Hepatocyte (in vitro differentiated cells): ENCODE data around the gene PPCDC. TPM values are rescaled to one million over a fixed set of nuclear protein-coding genes. Genes with fewer than 3 reads are reported as not detected.

ENCODE experiments used
- DNase-seq: peaks from one replicate; pipeline ENCODE4 v3.0.0-alpha.2; 2016; ENCODE audit warnings: low spot score
- H2AFZ ChIP-seq: fragments of 200-600 bp; sonication (generic); 2 replicates; pipeline ENCODE4 v1.6.0; 2016; ENCODE audit warnings: antibody characterized with exemption, mild to moderate bottlenecking
- H3K27ac ChIP-seq: fragments of 200-600 bp; sonication (generic); 2 replicates; pipeline ENCODE4 v1.5.1; 2016; ENCODE audit warnings: mild to moderate bottlenecking
- H3K27me3 ChIP-seq: fragments of 200-600 bp; sonication (generic); 2 replicates; pipeline ENCODE4 v1.6.1; 2016
- H3K36me3 ChIP-seq: fragments of 200-600 bp; sonication (generic); replicated peaks from 2 replicates; pipeline ENCODE4 v1.5.1; 2016; ENCODE audit warnings: low read depth; ENCODE audit not compliant: insufficient read depth
- H3K4me1 ChIP-seq: fragments of 200-600 bp; sonication (generic); 2 replicates; pipeline ENCODE4 v1.5.1; 2016; ENCODE audit warnings: mild to moderate bottlenecking, moderate library complexity; ENCODE audit not compliant: insufficient read depth
- H3K4me2 ChIP-seq: fragments of 200-600 bp; sonication (generic); 2 replicates; pipeline ENCODE4 v1.6.0; 2016
- H3K4me3 ChIP-seq: fragments of 200-600 bp; sonication (generic); 2 replicates; pipeline ENCODE4 v1.5.1; 2016; ENCODE audit warnings: mild to moderate bottlenecking
- H3K79me2 ChIP-seq: fragments of 200-600 bp; sonication (generic); 2 replicates; pipeline ENCODE4 v1.6.0; 2017; ENCODE audit warnings: mild to moderate bottlenecking
- H3K9me2 ChIP-seq: fragments of 200-600 bp; sonication (generic); replicated peaks from 2 replicates; pipeline ENCODE4 v1.6.0; 2017; ENCODE audit warnings: mild to moderate bottlenecking; ENCODE audit not compliant: insufficient read depth
- H3K9me3 ChIP-seq: fragments of 200-600 bp; sonication (generic); 2 replicates; pipeline ENCODE4 v1.5.1; 2016; ENCODE audit warnings: low read depth, mild to moderate bottlenecking
- H4K20me1 ChIP-seq: fragments of 200-600 bp; sonication (generic); 2 replicates; pipeline ENCODE4 v1.6.0; 2016; ENCODE audit warnings: mild to moderate bottlenecking; ENCODE audit not compliant: insufficient read depth, poor library complexity, severe bottlenecking
- CTCF ChIP-seq: fragments of 200-600 bp; sonication (generic); IDR thresholded peaks from 2 replicates; pipeline ENCODE4 v1.5.1; 2016; ENCODE audit warnings: antibody characterized with exemption, mild to moderate bottlenecking; ENCODE audit not compliant: poor library complexity
- EZH2 ChIP-seq: fragments of 200-600 bp; sonication (generic); IDR thresholded peaks from 2 replicates; pipeline ENCODE4 v1.6.1; 2016; ENCODE audit warnings: antibody characterized with exemption, mild to moderate bottlenecking, borderline replicate concordance
- EZH2phosphoT487 ChIP-seq: fragments of 200-600 bp; sonication (generic); IDR thresholded peaks from one replicate; pipeline ENCODE4 v1.6.1; 2018; ENCODE audit warnings: antibody characterized with exemption, mild to moderate bottlenecking, low read depth, moderate library complexity; ENCODE audit not compliant: unreplicated experiment, severe bottlenecking
- WGBS: methylation state at CpG from one replicate; pipeline ENCODE4 v1.1.6; 2016; ENCODE audit warnings: low lambda C conversion rate; ENCODE audit errors: missing lambda C conversion rate; 5-methylcytosine and 5-hydroxymethylcytosine counted together
- polyA plus RNA-seq: library from polyadenylated mRNA; unstranded; fragments of >200 nt; fragmentation: Nextera tagmentation; extraction: Ambion mirVana; gene quantifications from 2 replicates; pipeline ENCODE4 v1.2.1, GENCODE V29; 2016
- total RNA-seq: library from RNA; depleted of rRNA; stranded (reverse); fragments of >200 nt; gene quantifications from 2 replicates; pipeline ENCODE4 v1.2.3, GENCODE V29; 2014

The PPCDC gene
- total and polyA plus RNA-seq, 2 experiments from 2014 or later, result 16.4 to 21.1 TPM

DNA sequence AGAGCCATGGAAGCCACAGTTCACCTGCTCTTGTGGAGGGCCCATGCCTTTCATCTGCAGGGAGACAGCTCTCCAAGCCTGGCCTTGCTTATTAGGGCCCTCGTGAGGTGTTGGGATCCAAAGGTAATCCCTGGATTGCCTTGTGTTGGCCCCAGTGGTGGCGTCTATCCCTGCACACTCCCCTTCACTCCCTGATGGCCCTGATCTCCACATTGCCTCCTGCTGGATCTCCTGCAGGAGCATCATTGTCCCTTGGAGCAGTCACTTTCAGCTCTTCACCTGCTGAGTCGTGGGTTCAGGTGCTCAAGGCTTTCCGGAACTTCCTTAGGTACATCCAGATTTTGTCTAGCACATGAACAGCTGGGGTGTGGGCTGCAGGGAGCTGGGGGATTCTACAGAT, 7.0 kb downstream of the PPCDC start:
- DNase-seq, result no peak
- no peaks in the 10 kb centered on the region for H3K9me3 ChIP-seq
- no peak overlapping the region for H3K4me3 ChIP-seq
- H2AFZ ChIP-seq, result no peak overlapping the region
- H3K27ac ChIP-seq, result no peak overlapping the region
- TF ChIP-seq EZH2, result no peak
- no peak for TF ChIP-seq EZH2phosphoT487
- TF ChIP-seq CTCF, result no peak
- no peaks in the 10 kb centered on the region for H3K36me3 ChIP-seq
- H3K4me2 ChIP-seq, result no peak overlapping the region
- no peaks in the 10 kb centered on the region for H3K27me3 ChIP-seq
- peaks cover 22% of the 10 kb centered on the region for H3K4me1 ChIP-seq
- WGBS, result 90% methylated on average over 4 of the region's 4 CpGs
- H3K9me2 ChIP-seq, result no peaks in the 10 kb centered on the region
- peaks cover 34% of the 10 kb centered on the region for H3K79me2 ChIP-seq
- H4K20me1 ChIP-seq, result no peaks in the 10 kb centered on the region

DNA sequence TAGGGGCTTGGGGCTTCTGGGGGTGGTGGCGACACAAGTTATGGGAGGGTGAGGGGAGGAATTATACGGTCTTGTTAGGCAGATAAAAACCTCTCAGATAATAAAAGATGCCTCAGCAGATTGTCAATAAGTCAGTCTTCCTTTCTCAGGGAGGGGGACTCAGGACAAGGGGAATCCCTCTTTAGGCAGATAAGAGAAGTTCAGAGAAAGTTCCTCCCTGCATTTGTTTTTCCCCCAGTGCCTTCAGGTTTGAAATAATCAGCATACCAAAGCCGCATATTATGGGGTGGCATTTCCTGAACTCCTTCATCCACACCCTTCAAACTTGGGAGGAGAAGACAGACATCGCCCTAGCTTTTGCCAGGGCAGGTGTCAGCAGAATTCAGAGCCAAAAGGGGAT, 8.5 kb downstream of the PPCDC start:
- peaks cover 31% of the 10 kb centered on the region for H3K4me1 ChIP-seq
- DNase-seq, result no peak
- H3K36me3 ChIP-seq, result no peaks in the 10 kb centered on the region
- no peak for TF ChIP-seq EZH2
- TF ChIP-seq EZH2phosphoT487, result no peak
- no peak for TF ChIP-seq CTCF
- WGBS, result 60% methylated on average over 4 of the region's 4 CpGs
- H2AFZ ChIP-seq, result no peak overlapping the region
- H3K27me3 ChIP-seq, result no peaks in the 10 kb centered on the region
- H3K27ac ChIP-seq, result no peak overlapping the region
- no peak overlapping the region for H3K4me2 ChIP-seq
- H4K20me1 ChIP-seq, result no peaks in the 10 kb centered on the region
- peaks cover 29% of the 10 kb centered on the region for H3K79me2 ChIP-seq
- H3K9me2 ChIP-seq, result no peaks in the 10 kb centered on the region
- H3K9me3 ChIP-seq, result no peaks in the 10 kb centered on the region
- no peak overlapping the region for H3K4me3 ChIP-seq

DNA sequence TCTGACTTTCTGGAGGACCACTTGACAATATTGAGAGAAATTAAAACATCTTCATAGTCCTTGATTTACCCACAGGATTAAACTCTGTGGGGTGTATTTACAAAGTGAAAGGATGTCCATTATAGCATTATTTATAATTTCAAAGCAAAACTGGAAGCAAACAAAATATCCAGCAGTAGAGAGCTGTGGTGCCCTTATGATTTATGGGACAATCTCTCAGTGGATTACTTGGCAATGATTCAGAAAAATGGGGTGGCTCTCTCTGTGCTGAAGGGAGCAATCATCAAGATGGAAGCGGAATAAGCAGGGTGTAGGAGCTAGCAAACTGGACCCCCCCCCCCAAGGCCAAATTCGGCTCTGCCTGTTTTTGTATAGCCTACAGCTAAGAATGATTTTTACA, 9.0 kb downstream of the PPCDC start:
- no peaks in the 10 kb centered on the region for H4K20me1 ChIP-seq
- TF ChIP-seq EZH2 (no peak), CTCF (no peak), EZH2phosphoT487 (no peak)

GRCh38 chr15:75033809-75034208, 10.4 kb downstream of the PPCDC start:
- H2AFZ ChIP-seq, result no peak overlapping the region
- 83% methylated on average over 6 of the region's 6 CpGs for WGBS
- H3K4me3 ChIP-seq, result no peak overlapping the region
- no peak overlapping the region for H3K4me2 ChIP-seq
- no peaks in the 10 kb centered on the region for H3K36me3 ChIP-seq
- no peak overlapping the region for H3K27ac ChIP-seq
- no peaks in the 10 kb centered on the region for H4K20me1 ChIP-seq
- H3K9me2 ChIP-seq, result no peaks in the 10 kb centered on the region
- no peaks in the 10 kb centered on the region for H3K9me3 ChIP-seq
- H3K79me2 ChIP-seq, result peaks cover 31% of the 10 kb centered on the region
- DNase-seq, result no peak
- TF ChIP-seq EZH2 (no peak), EZH2phosphoT487 (no peak), CTCF (no peak)
- peaks cover 33% of the 10 kb centered on the region for H3K4me1 ChIP-seq
- no peaks in the 10 kb centered on the region for H3K27me3 ChIP-seq

More for the DNA sequence above, 9.0 kb downstream of the PPCDC start:
- Histone ChIP-seq H3K79me2 (peaks cover 29% of the 10 kb centered on the region), H3K4me1 (peaks cover 33% of the 10 kb centered on the region), H3K9me3 (no peaks in the 10 kb centered on the region), H3K4me3 (no peak overlapping the region), H2AFZ (no peak overlapping the region), H3K27me3 (no peaks in the 10 kb centered on the region), H3K27ac (no peak overlapping the region), H3K4me2 (no peak overlapping the region), H3K9me2 (no peaks in the 10 kb centered on the region), H3K36me3 (no peaks in the 10 kb centered on the region)
- no peak for DNase-seq
- whole genome bisulfite sequencing, result 95% methylated on average over 2 of the region's 2 CpGs
